T47D (cell line): ENCODE measurements around the gene PLIN1.

Experiments used
- DNase-seq, 2 experiments: peaks; one replicate each; pipeline versions ENCODE4 v3.0.0 to v3.0.0-alpha.2; 2011 to 2012; ENCODE audit warnings: low read depth in 1 of 2, low spot score in 1 of 2
- JUND ChIP-seq: IDR thresholded peaks from 2 replicates; pipeline ENCODE4 v1.6.1; 2012; ENCODE audit warnings: low read depth
- in situ Hi-C: cut with HindIII; loops from 2 replicates; pipeline ENCODE4 v1.10.0; 2016; ENCODE audit warnings: low sequenced_read_pairs, low pct_unique_long_range_greater_than_20kb

Gene PLIN1

GRCh38 chr15:89623165-89623564 lies 56.0 kb downstream of the PLIN1 start:
- DNase-seq: no peak
- no peak for TF ChIP-seq JUND
- in situ Hi-C loops: no loop called here

GRCh38 chr15:89621547-89621946 lies 57.6 kb downstream of the PLIN1 start:
- DNase-seq: no peak
- TF ChIP-seq JUND: no peak
- in situ Hi-C loops: no loop called here

- no peak for TF ChIP-seq JUND
- DNase-seq: no peak
- in situ Hi-C loops: no loop called here
Measured at GRCh38 chr15:89616228-89616627, 62.9 kb downstream of the PLIN1 start.

GRCh38 chr15:89615135-89615534 lies 64.0 kb downstream of the PLIN1 start:
- DNase-seq: no peak
- TF ChIP-seq JUND: no peak
- in situ Hi-C loops: no loop called here
